ENCODE measurements around the gene PPP4R4. TPM values are rescaled to one million over a fixed set of nuclear protein-coding genes. Genes with fewer than 3 reads are reported as not detected.

PPP4R4 gene
- total and polyA plus RNA-seq, 2 of the 4 experiments (the other 2 are of a cell fraction): 0.17 to 0.36 TPM

GRCh38 chr14:94173885-94174603 is at the start of gene PPP4R4 (continued):
- no peak for TF ChIP-seq USF2 (IDR thresholded peaks at IDR 0.05; ENCODE audit: low read depth, low read length)

GRCh38 chr14:94124582-94125377 is 49.3 kb upstream of the PPP4R4 start:
- peaks cover 10% of the 10 kb centered on the region; the same call in 1 of the 2 replicates for H3K9me1 ChIP-seq (ENCODE audit: insufficient read depth, low read length)
- no peaks in the 10 kb centered on the region; the same call in 1 of the 2 replicates for H3K9me3 ChIP-seq (ENCODE audit: control insufficient read depth, insufficient read depth, low read length)
- H3K36me3 ChIP-seq (ENCODE audit: control insufficient read depth, insufficient read depth, low read length): peaks cover 12% of the 10 kb centered on the region
- peaks cover 18% of the 10 kb centered on the region for H3K4me1 ChIP-seq (ENCODE audit: control insufficient read depth, insufficient read depth, low read length)
- H2AK9ac ChIP-seq (replicated peaks; ENCODE audit: low read depth, low read length, poor library complexity): no peak overlapping the region
- ChIA-PET POLR2A (ENCODE audit: unreplicated experiment) (no interaction called here), CTCF (interaction anchor here (1.7 kb wide), 1 partner anchor 12 kb away, joined by 5 read pairs; no protein-coding TSS in a partner anchor)
- no peak overlapping the region for H3K56ac ChIP-seq (ENCODE audit: extremely low read depth, insufficient read depth, low read length)
- H2BK15ac ChIP-seq (ENCODE audit: low read depth, low read length): no peak overlapping the region
- 0 out of 2 replicates have a peak, but pooled peaks cover 2% of the 10 kb centered on the region for H4K20me1 ChIP-seq (ENCODE audit: insufficient read depth, low read length)
- BruUV-seq (replicated peaks): no TSS peak
- no peak for DNase-seq
- no peak overlapping the region for H2AK5ac ChIP-seq (ENCODE audit: low read depth, low read length)
- no peak overlapping the region for H4K8ac ChIP-seq (ENCODE audit: low read depth in 2 of 2, low read length in 2 of 2)
- no peak overlapping the region for H2BK120ac ChIP-seq (ENCODE audit: low read depth, low read length)
- no peak overlapping the region for H3K27ac ChIP-seq (ENCODE audit: insufficient read depth, low read length)
- no peak overlapping the region for H3K23ac ChIP-seq (ENCODE audit: low read depth, low read length)
- in situ Hi-C loops (cut with MboI; ENCODE audit: low sequenced_read_pairs): no loop called here
- peaks cover 0 to 14% of the 10 kb centered on the region in 2 experiments; a peak in 1 of 4 replicates for H3K79me1 ChIP-seq (ENCODE audit: low read depth in 1 of 2, low read length in 2 of 2)
- no peak overlapping the region for H2BK5ac ChIP-seq (ENCODE audit: low read depth, low read length, poor library complexity, severe bottlenecking)
- intact Hi-C loops (cut with micrococcal nuclease): no loop called here
- no peak overlapping the region for H3K4me3 ChIP-seq (ENCODE audit: insufficient read depth, low read depth, low read length)
- H3K14ac ChIP-seq (replicated peaks; ENCODE audit: low read depth, low read length): no peak overlapping the region
- WGBS, 2 experiments (ENCODE audit: extremely low coverage in 2 of 2, insufficient read length in 1 of 2): no CpG with 5 or more reads among the region's 9 CpGs
- H3K4me2 ChIP-seq (ENCODE audit: low read depth, low read length): no peak overlapping the region
- ATAC-seq (ENCODE audit: low read depth): no peak
- H4K91ac ChIP-seq (ENCODE audit: insufficient read depth, low read depth, low read length): no peak overlapping the region
- no peak overlapping the region for H3K9ac ChIP-seq (ENCODE audit: low read depth, low read length)
- H3K27me3 ChIP-seq (ENCODE audit: control insufficient read depth, insufficient read depth, low read length): no peaks in the 10 kb centered on the region
- H2BK20ac ChIP-seq (ENCODE audit: low read depth, low read length): no peak overlapping the region
- no peak overlapping the region for H2AFZ ChIP-seq (replicated peaks; ENCODE audit: low read length, poor library complexity)
- no peak overlapping the region for H3K18ac ChIP-seq (ENCODE audit: low read depth, low read length)
- dilution Hi-C loops (cut with HindIII; ENCODE audit: low sequenced_read_pairs, unreplicated experiment): no loop called here
- no peak overlapping the region for H4K5ac ChIP-seq (ENCODE audit: low read depth, low read length)
- no peak overlapping the region for H3K4ac ChIP-seq (ENCODE audit: low read depth, low read length)
- TF ChIP-seq CTCF (conservative IDR thresholded peaks at IDR 0.05; ENCODE audit: low read depth, low read length) (no peak), POLR2A (IDR thresholded peaks at IDR 0.05; ENCODE audit: low read depth, low read length) (no peak), RAD21 (IDR thresholded peaks at IDR 0.05; ENCODE audit: low read length) (no peak), MAFK (IDR thresholded peaks at IDR 0.05; ENCODE audit: low read depth, low read length) (no peak), ELK1 (IDR thresholded peaks at IDR 0.05; ENCODE audit: borderline replicate concordance, low read depth, low read length) (no peak), USF2 (IDR thresholded peaks at IDR 0.05; ENCODE audit: low read depth, low read length) (no peak), MXI1 (IDR thresholded peaks at IDR 0.05; ENCODE audit: borderline replicate concordance, low read depth, low read length) (no peak), CEBPB (IDR thresholded peaks at IDR 0.05; ENCODE audit: low read depth, low read length) (no peak), SMC3 (IDR thresholded peaks at IDR 0.05; ENCODE audit: low read depth, low read length) (no peak)

Measured in IMR-90 (cell line).